Measurements from ENCODE around the gene PLA2G3. TPM values are rescaled to one million over a fixed set of nuclear protein-coding genes. Genes with fewer than 3 reads are reported as not detected.

The PLA2G3 gene
- total and polyA plus RNA-seq, 2 of the 8 experiments (the other 6 are each of a cell fraction or from before 2014, with no cell fraction given): 18.1 to 25.9 TPM

DNA sequence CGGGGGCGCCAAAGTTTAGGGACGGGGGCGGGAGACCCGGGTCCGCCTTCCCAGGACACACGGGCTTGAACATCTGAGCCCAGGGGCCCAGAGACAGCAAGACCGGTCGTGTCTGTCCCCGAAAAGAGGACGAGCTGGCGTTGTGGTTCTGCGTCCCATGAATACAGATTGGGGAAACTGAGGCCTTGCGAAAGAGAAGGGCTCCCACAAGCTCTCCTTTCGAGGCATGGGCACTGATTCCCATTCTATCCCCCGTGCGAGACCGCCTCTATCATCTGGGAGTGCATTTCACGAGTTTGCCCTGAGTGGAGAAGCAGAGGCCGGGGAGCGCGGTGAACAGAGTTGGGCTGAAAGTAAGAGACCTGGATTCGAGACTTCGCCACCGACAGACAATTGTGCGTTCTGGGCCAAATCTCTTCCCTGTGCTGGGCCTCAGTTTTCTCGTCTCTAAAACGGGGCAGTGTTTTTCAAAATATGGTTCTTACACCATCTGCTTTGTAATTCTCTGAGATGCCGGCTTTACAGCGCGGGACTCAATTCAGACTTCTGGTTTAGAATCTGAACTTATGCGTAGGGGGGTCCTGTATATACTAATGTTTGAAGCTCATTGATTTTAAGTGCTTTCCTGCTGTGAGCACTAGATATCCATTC is 20.1 kb upstream of the PLA2G3 start:
- H3K4me1 ChIP-seq (replicated peaks in 1 of 4; ENCODE audit: control insufficient read depth in 3 of 4, insufficient read depth in 4 of 4, low read length in 3 of 4): peaks cover 0 to 8% (median 1%) of the 10 kb centered on the region in 4 experiments; a peak in 2 of 7 replicates
- no peak overlapping the region for H3K14ac ChIP-seq (ENCODE audit: insufficient read length)
- H3K79me2 ChIP-seq (ENCODE audit: control insufficient read depth in 1 of 2, insufficient read depth in 2 of 2, low read length in 2 of 2): peaks cover 5 to 17% of the 10 kb centered on the region in 2 experiments; a peak in 3 of 4 replicates
- H3K23me2 ChIP-seq (ENCODE audit: low read depth, low read length): 0 out of 2 replicates have a peak, but pooled peaks cover 2% of the 10 kb centered on the region
- H3K9ac ChIP-seq (replicated peaks in 1 of 4; ENCODE audit: extremely low read depth in 1 of 4, low read depth in 3 of 4, low read length in 3 of 4): peak overlapping the region; percentile 59 to 72 (median 63)
- CTCF ChIA-PET (ENCODE audit: partially characterized antibody): interaction anchor here (0.6 to 2.8 kb wide), 5 partner anchors 11 to 112 kb away, joined by 3 to 12 read pairs (median 8); partner anchors contain the start of gene LIMK2
- no peak overlapping the region for H2BK20ac ChIP-seq (ENCODE audit: low read length)
- peak overlapping the region; percentile 71 to 87 (median 74) for H3K4me3 ChIP-seq (ENCODE audit: extremely low read depth in 1 of 4, insufficient read depth in 2 of 4, low read depth in 3 of 4, low read length in 4 of 4)
- POLR2A ChIA-PET (ENCODE audit: partially characterized antibody): interaction anchor here (0.5 to 1.8 kb wide), 10 partner anchors 10 to 275 kb away, joined by 3 to 5 read pairs (median 3); partner anchors contain the start of genes PATZ1 and SELENOM
- H3K27ac ChIP-seq (ENCODE audit: low read depth, low read length): 0 out of 2 replicates have a peak overlapping the region, but pooled peaks have one; percentile 23
- H2AK5ac ChIP-seq (ENCODE audit: low read depth, low read length): no peak overlapping the region
- no peak for TF ChIP-seq HDAC2 (IDR thresholded peaks at IDR 0.05; ENCODE audit: borderline replicate concordance in 1 of 2, low read depth in 2 of 2, low read length in 2 of 2)
- TF ChIP-seq YY1 (IDR thresholded peaks at IDR 0.05; ENCODE audit: low read depth, low read length): no peak
- 0 out of 4 replicates have a peak, but pooled peaks of 1 of the 2 experiments have one; percentile 7 for TF ChIP-seq SIN3A (conservative IDR thresholded peaks at IDR 0.05 in 1 of 2, IDR thresholded peaks at IDR 0.05 in 1 of 2; ENCODE audit: low read depth in 1 of 2, low read length in 2 of 2)
- no peak for TF ChIP-seq ZNF274 (IDR thresholded peaks at IDR 0.05; ENCODE audit: borderline replicate concordance, extremely low read depth, low read length)
- no peak for TF ChIP-seq GABPA (IDR thresholded peaks at IDR 0.05; ENCODE audit: borderline replicate concordance, insufficient read depth, low read length)
- peak; percentile 29 for TF ChIP-seq KDM4A (IDR thresholded peaks at IDR 0.05; ENCODE audit: low read depth, low read length, severe bottlenecking)
- no peaks in the 10 kb centered on the region; the same call in 1 of the 2 replicates for H3K79me1 ChIP-seq (ENCODE audit: low read depth, low read length)
- no peak overlapping the region for H3K23ac ChIP-seq (ENCODE audit: insufficient read length)
- peak overlapping the region; percentile 76; the same call in 1 of the 2 replicates for H4K8ac ChIP-seq (ENCODE audit: extremely low read depth, insufficient read depth, low read length)
- H3K18ac ChIP-seq (ENCODE audit: extremely low read depth, low read length): no peak overlapping the region; the same call in 1 of the 2 replicates
- no peak overlapping the region for H4K91ac ChIP-seq (replicated peaks; ENCODE audit: insufficient read length, low read length)
- peaks cover 0 to 25% (median 7%) of the 10 kb centered on the region in 4 experiments; a peak in 6 of 7 replicates for H3K27me3 ChIP-seq (replicated peaks in 1 of 4; ENCODE audit: control insufficient read depth in 3 of 4, extremely low read depth in 1 of 4, insufficient read depth in 3 of 4, low read length in 3 of 4)
- H3K4me2 ChIP-seq (ENCODE audit: insufficient read depth in 1 of 2, low read depth in 2 of 2, low read length in 2 of 2): peak overlapping the region; percentile 74 to 79
- H2BK120ac ChIP-seq (replicated peaks; ENCODE audit: low read depth, low read length): no peak overlapping the region
- H2BK15ac ChIP-seq (ENCODE audit: low read length): no peak overlapping the region
- H3K9me3 ChIP-seq (ENCODE audit: insufficient read depth in 2 of 2, low read depth in 1 of 2, low read length in 1 of 2): no peaks in the 10 kb centered on the region
- H3K36me3 ChIP-seq (ENCODE audit: control insufficient read depth in 2 of 4, insufficient read depth in 4 of 4, low read length in 3 of 4): no peaks in the 10 kb centered on the region
- peak overlapping the region; percentile 61; the same call in 1 of the 2 replicates for H2BK5ac ChIP-seq (ENCODE audit: low read depth, low read length)
- H3K56ac ChIP-seq (replicated peaks; ENCODE audit: insufficient read length, low read depth, low read length): peak overlapping the region; percentile 32
- WGBS, 2 experiments (ENCODE audit: extremely low coverage in 1 of 2, insufficient coverage in 1 of 2, insufficient read length in 1 of 2, insufficient replicate concordance in 2 of 2, low coverage in 1 of 2, low lambda C conversion rate in 2 of 2, missing lambda C conversion rate in 1 of 2): 8% methylated on average over 30 of the region's 32 CpGs; no CpG with 5 or more reads in 1 of the 2 experiments
- FAIRE-seq (no peak), DNase-seq (ENCODE audit: low read depth in 1 of 2, low spot score in 2 of 2) (peak in 1 of 2 experiments; percentile 63)
- no peak overlapping the region for H2BK12ac ChIP-seq (ENCODE audit: low read depth, low read length)
- peak overlapping the region; percentile 63; the same call in 1 of the 2 replicates for H2AFZ ChIP-seq (ENCODE audit: low read length)
- peak overlapping the region; percentile 76 for H4K5ac ChIP-seq (ENCODE audit: insufficient read length, low read depth, low read length)
- H4K20me1 ChIP-seq (replicated peaks in 1 of 2; ENCODE audit: control insufficient read depth in 1 of 2, insufficient read depth in 2 of 2, low read length in 2 of 2): peaks cover 0 to 1% of the 10 kb centered on the region in 2 experiments
- H3K4ac ChIP-seq (replicated peaks; ENCODE audit: insufficient read length, low read depth, low read length): no peak overlapping the region

All from H1 (cell line).